NB4 (cell line): ENCODE measurements around the gene RAB3C.

ENCODE experiments used
- CTCF ChIP-seq: IDR thresholded peaks from one replicate; pipeline ENCODE4 v1.5.1; 2012; ENCODE audit warnings: low read depth, low read length
- MAX ChIP-seq: IDR thresholded peaks from 2 replicates; pipeline ENCODE4 v1.6.1; 2011; ENCODE audit warnings: low read depth, low read length
- MYC ChIP-seq: IDR thresholded peaks from 2 replicates; pipeline ENCODE4 v1.6.1; 2011; ENCODE audit warnings: low read depth, low read length
- POLR2A ChIP-seq: IDR thresholded peaks from 2 replicates; pipeline ENCODE4 v1.6.1; 2011; ENCODE audit warnings: mild to moderate bottlenecking; ENCODE audit not compliant: insufficient read length; ENCODE audit errors: extremely low read depth

- TF ChIP-seq CTCF (no peak), POLR2A (no peak), MYC (no peak), MAX (no peak)
Observed at GRCh38 chr5:58844395-58844794, 261.5 kb downstream of the RAB3C start.
